ENCODE results near the gene CYREN. TPM values are rescaled to one million over a fixed set of nuclear protein-coding genes. Genes with fewer than 3 reads are reported as not detected.
"Not testable (repeated sequence)": the region's sequence is repeated elsewhere in the genome, so short reads cannot be mapped to it uniquely, and the experiment has no call there.

Gene CYREN
- total RNA-seq, 2 donors from 2014 or later: 27.2 to 28.2 TPM

DNA sequence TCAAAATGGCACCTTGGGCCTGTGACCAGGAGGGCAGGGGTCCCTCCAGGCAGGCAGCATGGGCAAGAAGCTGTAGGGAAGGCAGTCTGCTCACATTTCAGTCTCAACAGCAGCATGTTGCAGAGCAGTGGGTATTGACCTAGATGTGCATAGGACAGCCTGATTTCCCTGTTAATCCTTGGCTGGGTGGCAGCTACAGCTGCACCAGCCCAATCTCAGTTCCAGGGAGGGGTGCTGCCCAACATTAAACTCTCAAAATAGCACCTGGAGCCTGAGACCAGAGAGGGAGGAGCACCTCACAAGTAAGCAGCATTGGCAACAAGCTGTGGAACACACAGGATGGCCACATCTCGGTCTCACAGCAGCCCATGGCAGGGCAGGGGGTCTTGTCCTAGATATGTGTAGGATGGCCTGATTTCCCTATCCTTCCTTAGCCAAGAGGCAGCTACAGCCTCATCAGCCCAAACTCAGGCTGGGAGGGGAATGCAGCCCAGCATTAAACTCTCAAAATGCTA, 12.3 kb downstream of the CYREN start:
- DNase-seq (ENCODE audit: low spot score in 2 of 2): no peak
- Mint-ChIP-seq H3K36me3 (peaks cover 59 to 88% of the 10 kb centered on the region in 2 donors), H3K9me3 (peaks cover 33 to 60% of the 10 kb centered on the region in 2 donors), H3K27ac (peak overlapping the region; percentile 37 to 44)
- no peak for ATAC-seq

GRCh38 chr7:135156290-135156689, 14.2 kb downstream of the CYREN start:
- ATAC-seq (no peak), DNase-seq (ENCODE audit: low spot score in 2 of 2) (no peak)
- peaks cover 24 to 51% of the 10 kb centered on the region in 2 donors for H3K9me3 Mint-ChIP-seq
- H3K36me3 Mint-ChIP-seq: peaks cover 56 to 83% of the 10 kb centered on the region in 2 donors
- H3K27ac Mint-ChIP-seq: no peak overlapping the region

GRCh38 chr7:135154734-135155133, 15.8 kb downstream of the CYREN start:
- ATAC-seq: no peak
- H3K36me3 Mint-ChIP-seq: peaks cover 52 to 78% of the 10 kb centered on the region in 2 donors
- DNase-seq (ENCODE audit: low spot score in 2 of 2): no peak
- no peak overlapping the region for H3K27ac Mint-ChIP-seq
- H3K9me3 Mint-ChIP-seq: peaks cover 24 to 47% of the 10 kb centered on the region in 2 donors

- no peak overlapping the region for H3K27ac Mint-ChIP-seq
- peaks cover 56 to 73% of the 10 kb centered on the region in 2 donors for H3K36me3 Mint-ChIP-seq
- DNase-seq (ENCODE audit: low spot score in 2 of 2): no peak
- H3K9me3 Mint-ChIP-seq: peaks cover 24 to 39% of the 10 kb centered on the region in 2 donors
- no peak for ATAC-seq
Observed at GRCh38 chr7:135152442-135152841, 18.1 kb downstream of the CYREN start.

DNA sequence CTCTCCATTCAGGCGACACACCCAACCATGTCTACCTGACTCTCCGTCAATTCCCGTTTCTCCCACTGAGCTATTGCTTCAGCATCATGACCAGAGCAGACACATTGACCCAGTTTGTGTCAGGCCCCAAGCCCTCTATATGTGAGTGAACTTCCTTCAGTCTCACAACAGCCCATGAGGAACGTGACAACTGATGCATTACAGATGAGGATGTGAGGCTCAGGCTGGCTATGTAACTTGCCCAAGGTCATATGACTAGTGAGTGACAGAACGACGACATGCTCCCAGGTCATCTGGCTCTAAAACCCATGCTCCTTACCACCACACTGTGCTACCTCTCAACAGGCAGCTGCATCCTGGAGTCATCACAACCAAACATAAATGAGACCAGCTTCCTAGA, 19.0 kb downstream of the CYREN start:
- peaks cover 15 to 31% of the 10 kb centered on the region in 2 donors for H3K9me3 Mint-ChIP-seq
- H3K36me3 Mint-ChIP-seq: peaks cover 47 to 64% of the 10 kb centered on the region in 2 donors
- DNase-seq (ENCODE audit: low spot score in 2 of 2) (no peak), ATAC-seq (no peak)
- peak overlapping the region in 1 of 2 donors; percentile 60 for H3K27ac Mint-ChIP-seq

DNA sequence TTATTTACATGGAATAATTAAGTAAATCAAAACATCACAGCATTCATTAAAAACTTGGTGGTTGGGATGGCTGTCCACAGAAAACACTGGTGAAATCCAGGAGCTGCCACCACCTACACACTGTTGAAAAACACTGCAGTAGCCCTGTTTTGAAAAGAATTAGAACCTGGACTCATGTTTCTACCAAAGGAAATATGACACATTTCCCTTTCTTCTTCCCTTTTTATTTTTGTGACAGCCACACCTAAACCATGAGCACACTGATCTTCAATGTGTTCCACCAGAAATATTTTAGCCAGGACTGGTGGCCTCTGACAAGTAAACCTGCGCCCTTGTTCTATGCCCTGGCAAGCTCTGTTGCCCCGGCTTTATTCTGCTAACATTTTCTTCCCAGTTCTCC, 19.4 kb downstream of the CYREN start:
- DNase-seq (ENCODE audit: low spot score in 2 of 2) (no peak), ATAC-seq (no peak)
- Mint-ChIP-seq H3K27ac (peak overlapping the region in 1 of 2 donors; percentile 60), H3K9me3 (peaks cover 11 to 27% of the 10 kb centered on the region in 2 donors), H3K36me3 (peaks cover 43 to 60% of the 10 kb centered on the region in 2 donors)

GRCh38 chr7:135150072-135150782, 20.3 kb downstream of the CYREN start:
- Mint-ChIP-seq H3K27ac (peak overlapping the region in 1 of 2 donors; percentile 62), H3K36me3 (peaks cover 36 to 51% of the 10 kb centered on the region in 2 donors), H3K9me3 (peaks cover 6 to 20% of the 10 kb centered on the region in 2 donors)
- DNase-seq (ENCODE audit: low spot score in 2 of 2): no peak
- ATAC-seq: no peak

DNA sequence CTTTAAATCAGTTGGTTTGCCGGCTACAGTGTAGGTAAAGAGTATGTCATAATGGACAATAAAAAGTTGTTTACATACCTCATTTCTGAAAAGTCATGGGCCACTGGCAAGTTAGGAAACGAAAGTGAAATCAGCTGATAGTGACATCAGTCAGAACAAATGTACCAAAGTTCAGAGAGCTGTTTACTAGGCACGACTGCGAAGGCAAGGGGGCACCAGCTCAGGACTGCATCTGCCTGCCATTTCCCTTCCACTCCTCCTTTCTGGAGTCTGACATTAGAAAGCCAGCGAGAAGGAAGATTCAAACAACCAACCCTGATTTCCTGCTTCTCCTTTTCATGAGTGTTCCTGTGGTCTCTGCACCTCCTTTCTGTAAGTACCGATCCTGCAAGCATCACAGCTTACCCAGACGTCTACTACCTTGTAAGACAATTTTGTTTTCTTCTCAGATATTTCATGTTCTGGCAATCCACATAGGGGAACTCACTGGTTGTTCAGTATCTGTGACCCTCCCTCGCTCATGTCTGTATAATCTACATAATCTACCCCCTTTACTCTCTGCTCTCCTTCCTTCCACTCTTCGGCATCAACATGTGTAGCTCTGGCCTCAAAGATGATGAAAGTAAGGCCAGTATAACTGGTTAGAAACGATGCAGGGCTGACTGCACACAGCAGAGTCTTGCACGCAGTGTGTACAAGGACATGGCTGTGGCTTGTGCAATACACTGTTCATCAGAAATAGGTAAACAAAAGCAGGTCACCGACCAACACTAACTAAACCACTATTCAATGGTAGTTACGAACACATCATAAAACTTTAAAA, 22.4 kb downstream of the CYREN start, which contains the start of gene TMEM140:
TMEM140 (plus strand) TSS at position 174 of the 823 bp plus-strand sequence. CDS start 16,370 bp downstream, outside the sequence.
- peaks cover 26 to 35% of the 10 kb centered on the region in 2 donors for H3K36me3 Mint-ChIP-seq
- ATAC-seq (peak; percentile 82 to 89), DNase-seq (ENCODE audit: low spot score in 2 of 2) (peak in 1 of 2 donors; percentile 54)
- H3K9me3 Mint-ChIP-seq: peaks cover 0 to 9% of the 10 kb centered on the region in 2 donors
- H3K27ac Mint-ChIP-seq: peak within 1 kb of the TSS; percentile 92 to 94

- peak overlapping the region; percentile 92 to 94 for H3K27ac Mint-ChIP-seq
- peak; percentile 17 to 52 for ATAC-seq
- H3K9me3 Mint-ChIP-seq: peaks cover 0 to 9% of the 10 kb centered on the region in 2 donors
- no peak for DNase-seq (ENCODE audit: low spot score in 2 of 2)
- H3K36me3 Mint-ChIP-seq: peaks cover 20 to 29% of the 10 kb centered on the region in 2 donors
Observed at GRCh38 chr7:135147341-135147898, 23.1 kb downstream of the CYREN start.

DNA sequence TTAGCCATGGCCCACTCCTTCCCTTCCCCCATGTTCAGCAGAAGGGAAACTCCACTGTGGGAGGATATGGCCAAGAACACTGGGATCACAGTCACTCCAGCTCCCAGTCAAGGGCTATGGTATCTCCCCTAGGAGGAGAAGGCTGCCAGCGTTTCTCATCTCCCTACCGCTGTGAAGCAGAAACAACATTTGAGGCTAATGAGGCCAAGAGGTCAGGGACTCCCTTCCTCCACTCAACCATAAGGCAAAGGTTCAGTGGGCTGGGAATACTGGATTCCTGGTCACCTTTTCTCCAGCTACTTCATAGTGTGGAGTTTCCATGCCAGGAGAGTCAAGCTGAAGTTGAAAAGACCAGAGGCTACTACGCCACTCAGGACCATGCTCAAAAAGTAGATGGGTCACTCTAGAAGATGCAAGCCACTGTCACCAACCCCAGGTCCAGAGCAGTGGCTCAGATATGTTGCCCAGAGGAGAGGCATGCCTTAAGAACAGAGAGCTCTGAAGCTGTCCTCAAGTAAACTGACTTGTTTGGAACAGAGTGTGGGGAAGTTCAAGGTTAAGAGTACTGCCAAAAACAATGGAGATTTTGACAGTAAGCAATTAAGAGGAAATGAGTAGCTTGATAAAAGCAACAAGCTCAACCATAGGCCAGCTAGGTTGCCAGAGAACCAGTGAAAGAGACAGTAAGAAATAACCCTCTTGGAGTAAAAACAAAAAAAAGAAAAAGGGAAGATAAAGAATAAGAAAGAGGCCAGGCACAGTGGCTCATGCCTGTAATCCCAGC, 26.4 kb downstream of the CYREN start:
- Mint-ChIP-seq H3K9me3 (peaks cover 0 to 4% of the 10 kb centered on the region in 2 donors), H3K27ac (no peak overlapping the region), H3K36me3 (peaks cover 11 to 14% of the 10 kb centered on the region in 2 donors)
- no peak for ATAC-seq
- no peak for DNase-seq (ENCODE audit: low spot score in 2 of 2)

GRCh38 chr7:135129579-135129978, 40.9 kb downstream of the CYREN start:
- H3K9me3 Mint-ChIP-seq: peaks cover 7 to 17% of the 10 kb centered on the region in 2 donors
- DNase-seq (ENCODE audit: low spot score in 2 of 2) (no peak), ATAC-seq (no peak)
- no peak overlapping the region for H3K27ac Mint-ChIP-seq
- peaks cover 15 to 23% of the 10 kb centered on the region in 2 donors for H3K36me3 Mint-ChIP-seq

- Mint-ChIP-seq H3K36me3 (peaks cover 15 to 29% of the 10 kb centered on the region in 2 donors), H3K27ac (no peak overlapping the region), H3K9me3 (peaks cover 11 to 20% of the 10 kb centered on the region in 2 donors)
- DNase-seq (ENCODE audit: low spot score in 2 of 2): no peak
- ATAC-seq: no peak
Observed at GRCh38 chr7:135128931-135129330, 41.6 kb downstream of the CYREN start.

- not testable (repeated sequence) for DNase-seq (ENCODE audit: low spot score in 2 of 2); ATAC-seq; H3K27ac Mint-ChIP-seq
- Mint-ChIP-seq H3K9me3 (peaks cover 13 to 25% of the 10 kb centered on the region in 2 donors), H3K36me3 (peaks cover 20 to 37% of the 10 kb centered on the region in 2 donors)
Observed at GRCh38 chr7:135124631-135125030, 45.9 kb downstream of the CYREN start.

- no peak for DNase-seq (ENCODE audit: low spot score in 2 of 2)
- no peak overlapping the region for H3K27ac Mint-ChIP-seq
- peaks cover 29 to 48% of the 10 kb centered on the region in 2 donors for H3K36me3 Mint-ChIP-seq
- no peak for ATAC-seq
- H3K9me3 Mint-ChIP-seq: peaks cover 13 to 25% of the 10 kb centered on the region in 2 donors
Observed at GRCh38 chr7:135121868-135122267, 48.6 kb downstream of the CYREN start.

DNA sequence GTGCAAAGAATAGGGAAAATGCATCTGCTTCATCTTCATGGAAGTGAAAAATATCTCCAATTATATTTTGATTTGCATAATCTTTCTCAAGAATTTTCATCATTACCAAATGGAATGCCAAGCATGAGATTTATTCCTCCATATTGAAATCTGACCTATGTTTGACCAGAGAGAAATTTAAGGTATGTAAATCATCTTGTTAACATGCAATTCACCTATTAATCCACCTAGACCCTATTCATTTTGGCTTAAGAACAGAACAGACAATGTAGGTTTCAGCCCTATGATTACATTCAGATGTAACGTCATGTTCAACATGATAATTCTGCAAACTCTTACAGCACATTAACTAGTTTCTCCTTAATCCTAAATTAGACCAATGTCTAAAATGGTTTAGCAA, 53.4 kb downstream of the CYREN start:
- peaks cover 11 to 15% of the 10 kb centered on the region in 2 donors for H3K9me3 Mint-ChIP-seq
- DNase-seq (ENCODE audit: low spot score in 2 of 2): no peak
- no peak overlapping the region for H3K27ac Mint-ChIP-seq
- ATAC-seq: no peak
- H3K36me3 Mint-ChIP-seq: peaks cover 22 to 30% of the 10 kb centered on the region in 2 donors
